ENCODE results near the gene DYTN.

Gene DYTN

GRCh38 chr2:206764673-206765241 is 46.6 kb upstream of the DYTN start:
- Histone ChIP-seq H2AFZ (ENCODE audit: low read length) (peak overlapping the region; percentile 95), H3K27me3 (ENCODE audit: control insufficient read depth in 3 of 3, insufficient read depth in 3 of 3, low read depth in 1 of 3, low read length in 3 of 3) (no peaks in the 10 kb centered on the region), H3K9me3 (replicated peaks in 1 of 2; ENCODE audit: control insufficient read depth in 2 of 2, insufficient read depth in 1 of 2, low read depth in 1 of 2, low read length in 2 of 2) (no peaks in the 10 kb centered on the region), H3K4me1 (ENCODE audit: control insufficient read depth in 2 of 2, insufficient read depth in 1 of 2, low read depth in 1 of 2, low read length in 2 of 2) (no peaks in the 10 kb centered on the region), H3K23ac (ENCODE audit: low read depth, low read length, poor library complexity) (no peak overlapping the region), H4K91ac (ENCODE audit: low read depth, low read length, poor library complexity) (no peak overlapping the region), H2BK15ac (ENCODE audit: low read length) (no peak overlapping the region), H2BK120ac (ENCODE audit: low read depth, low read length) (no peak overlapping the region), H2BK5ac (ENCODE audit: low read length) (no peak overlapping the region), H3K4me2 (ENCODE audit: insufficient read depth, low read length, poor library complexity, severe bottlenecking) (peak overlapping the region; percentile 75), H3K9ac (ENCODE audit: low read depth, low read length, poor library complexity) (no peak overlapping the region), H3K4ac (ENCODE audit: low read length) (no peak overlapping the region), H3K79me1 (ENCODE audit: low read depth, low read length) (peaks cover 1% of the 10 kb centered on the region), H3K27ac (replicated peaks; ENCODE audit: low read length) (no peak overlapping the region), H3K36me3 (replicated peaks in 1 of 2; ENCODE audit: control insufficient read depth in 2 of 2, insufficient read depth in 2 of 2, low read length in 2 of 2) (peaks cover 5 to 33% of the 10 kb centered on the region in 2 donors), H4K8ac (ENCODE audit: low read depth, low read length) (no peak overlapping the region), H2AK5ac (ENCODE audit: low read depth, low read length) (no peak overlapping the region), H3K4me3 (ENCODE audit: low read length in 2 of 2) (peak overlapping the region; percentile 90 to 98), H3K18ac (ENCODE audit: low read length) (peak overlapping the region; percentile 61), H3K14ac (ENCODE audit: low read length) (no peak overlapping the region), H2BK12ac (ENCODE audit: low read length) (no peak overlapping the region)
- no CpG with 5 or more reads among the region's 18 CpGs for WGBS, 2 donors (ENCODE audit: extremely low coverage in 2 of 2, insufficient read length in 2 of 2, insufficient replicate concordance in 1 of 2)
- DNase-seq (ENCODE audit: low spot score) = no peak

DNA sequence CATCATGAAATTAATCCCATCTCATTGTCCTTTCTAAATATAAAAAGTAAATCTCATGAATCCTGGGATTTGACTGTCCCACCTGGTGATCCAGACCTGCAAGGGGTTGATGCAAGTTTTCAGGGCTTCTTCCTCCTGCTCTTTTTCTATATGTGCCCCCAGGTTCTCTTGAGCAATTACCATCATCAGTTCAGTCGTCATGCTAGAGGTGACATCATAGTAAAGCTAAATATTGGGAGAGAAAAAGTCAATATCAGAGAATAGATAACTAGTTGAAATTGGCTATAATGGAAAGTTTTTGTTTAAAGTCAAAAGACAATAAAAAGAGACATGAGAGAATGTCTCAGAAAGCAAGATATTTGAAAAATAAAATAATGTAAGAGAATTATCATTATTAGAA is 38.6 kb upstream of the DYTN start:
- Histone ChIP-seq H2BK120ac (ENCODE audit: low read depth, low read length) (no peak overlapping the region), H3K4me1 (ENCODE audit: control insufficient read depth in 2 of 2, insufficient read depth in 1 of 2, low read depth in 1 of 2, low read length in 2 of 2) (peaks cover 0 to 2% of the 10 kb centered on the region in 2 donors), H3K9me3 (replicated peaks in 1 of 2; ENCODE audit: control insufficient read depth in 2 of 2, insufficient read depth in 1 of 2, low read depth in 1 of 2, low read length in 2 of 2) (no peaks in the 10 kb centered on the region), H2BK15ac (ENCODE audit: low read length) (no peak overlapping the region), H3K4me2 (ENCODE audit: insufficient read depth, low read length, poor library complexity, severe bottlenecking) (no peak overlapping the region), H3K27me3 (ENCODE audit: control insufficient read depth in 3 of 3, insufficient read depth in 3 of 3, low read depth in 1 of 3, low read length in 3 of 3) (no peaks in the 10 kb centered on the region), H2AK5ac (ENCODE audit: low read depth, low read length) (no peak overlapping the region), H3K14ac (ENCODE audit: low read length) (no peak overlapping the region), H4K91ac (ENCODE audit: low read depth, low read length, poor library complexity) (no peak overlapping the region), H3K9ac (ENCODE audit: low read depth, low read length, poor library complexity) (no peak overlapping the region), H3K4me3 (ENCODE audit: low read length in 2 of 2) (no peak overlapping the region), H2AFZ (ENCODE audit: low read length) (no peak overlapping the region), H3K18ac (ENCODE audit: low read length) (no peak overlapping the region), H3K79me1 (ENCODE audit: low read depth, low read length) (no peaks in the 10 kb centered on the region), H4K8ac (ENCODE audit: low read depth, low read length) (no peak overlapping the region), H2BK12ac (ENCODE audit: low read length) (no peak overlapping the region), H3K36me3 (replicated peaks in 1 of 2; ENCODE audit: control insufficient read depth in 2 of 2, insufficient read depth in 2 of 2, low read length in 2 of 2) (peaks cover 0 to 1% of the 10 kb centered on the region in 2 donors), H3K4ac (ENCODE audit: low read length) (no peak overlapping the region), H3K27ac (replicated peaks; ENCODE audit: low read length) (no peak overlapping the region), H2BK5ac (ENCODE audit: low read length) (no peak overlapping the region), H3K23ac (ENCODE audit: low read depth, low read length, poor library complexity) (no peak overlapping the region)
- no peak for DNase-seq (ENCODE audit: low spot score)
- no CpG with 5 or more reads among the region's 1 CpG for WGBS, 2 donors (ENCODE audit: extremely low coverage in 2 of 2, insufficient read length in 2 of 2, insufficient replicate concordance in 1 of 2)

DNA sequence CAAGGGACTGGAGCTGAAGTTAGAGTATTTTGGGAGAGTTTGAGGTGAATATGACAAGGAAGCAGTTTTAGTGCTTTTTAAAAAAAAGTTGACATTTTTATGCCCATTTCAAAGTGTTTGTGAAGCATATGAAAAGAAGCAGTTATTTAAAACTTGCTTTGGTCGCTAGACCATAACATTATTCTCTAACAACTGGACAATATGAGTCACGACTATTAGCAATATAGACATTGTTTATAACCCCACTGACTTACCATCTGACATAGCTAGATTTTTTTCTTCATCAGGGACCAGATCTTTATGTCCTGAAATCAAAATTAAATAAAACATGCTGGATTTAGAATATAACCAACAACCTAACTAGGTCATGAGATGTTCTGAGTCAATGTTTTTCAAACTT is 22.6 kb upstream of the DYTN start:
- Histone ChIP-seq H3K79me1 (ENCODE audit: low read depth, low read length) (no peaks in the 10 kb centered on the region), H2BK120ac (ENCODE audit: low read depth, low read length) (no peak overlapping the region), H3K4me3 (ENCODE audit: low read length in 2 of 2) (no peak overlapping the region), H3K18ac (ENCODE audit: low read length) (no peak overlapping the region), H3K27ac (replicated peaks; ENCODE audit: low read length) (no peak overlapping the region), H4K8ac (ENCODE audit: low read depth, low read length) (no peak overlapping the region), H2BK12ac (ENCODE audit: low read length) (no peak overlapping the region), H3K4me1 (ENCODE audit: control insufficient read depth in 2 of 2, insufficient read depth in 1 of 2, low read depth in 1 of 2, low read length in 2 of 2) (no peaks in the 10 kb centered on the region), H3K14ac (ENCODE audit: low read length) (no peak overlapping the region), H3K23ac (ENCODE audit: low read depth, low read length, poor library complexity) (no peak overlapping the region), H2AK5ac (ENCODE audit: low read depth, low read length) (no peak overlapping the region), H3K4ac (ENCODE audit: low read length) (no peak overlapping the region), H3K4me2 (ENCODE audit: insufficient read depth, low read length, poor library complexity, severe bottlenecking) (no peak overlapping the region), H3K9ac (ENCODE audit: low read depth, low read length, poor library complexity) (no peak overlapping the region), H3K36me3 (replicated peaks in 1 of 2; ENCODE audit: control insufficient read depth in 2 of 2, insufficient read depth in 2 of 2, low read length in 2 of 2) (no peaks in the 10 kb centered on the region), H3K9me3 (replicated peaks in 1 of 2; ENCODE audit: control insufficient read depth in 2 of 2, insufficient read depth in 1 of 2, low read depth in 1 of 2, low read length in 2 of 2) (no peaks in the 10 kb centered on the region), H2BK15ac (ENCODE audit: low read length) (no peak overlapping the region), H2BK5ac (ENCODE audit: low read length) (no peak overlapping the region), H4K91ac (ENCODE audit: low read depth, low read length, poor library complexity) (no peak overlapping the region), H3K27me3 (ENCODE audit: control insufficient read depth in 3 of 3, insufficient read depth in 3 of 3, low read depth in 1 of 3, low read length in 3 of 3) (no peaks in the 10 kb centered on the region), H2AFZ (ENCODE audit: low read length) (no peak overlapping the region)
- DNase-seq (ENCODE audit: low spot score) = no peak
- WGBS, 2 donors (ENCODE audit: extremely low coverage in 2 of 2, insufficient read length in 2 of 2, insufficient replicate concordance in 1 of 2) = no CpG with 5 or more reads among the region's 2 CpGs

DNA sequence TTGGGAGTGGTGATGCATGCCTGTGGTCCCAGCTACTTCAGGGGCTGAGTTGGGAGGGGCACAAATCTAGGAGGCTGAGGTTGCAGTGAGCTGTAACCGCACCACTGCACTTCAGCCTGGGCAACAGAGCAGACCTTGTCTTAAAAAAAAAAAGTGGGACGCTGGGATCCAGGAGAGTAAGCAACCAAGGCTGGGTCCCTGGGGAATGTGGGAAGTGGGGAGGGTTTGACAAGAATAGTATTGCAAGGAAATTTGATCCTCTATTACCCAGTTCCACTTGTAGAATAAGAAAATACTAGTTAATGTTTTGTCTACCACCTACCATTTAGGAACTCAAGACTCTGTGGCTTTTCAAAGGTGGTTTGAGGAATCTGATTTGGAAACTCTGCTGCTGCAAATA is 21.1 kb upstream of the DYTN start:
- no peak overlapping the region for H2BK12ac ChIP-seq (ENCODE audit: low read length)
- H3K27me3 ChIP-seq (ENCODE audit: control insufficient read depth in 3 of 3, insufficient read depth in 3 of 3, low read depth in 1 of 3, low read length in 3 of 3) = no peaks in the 10 kb centered on the region
- no peaks in the 10 kb centered on the region for H3K4me1 ChIP-seq (ENCODE audit: control insufficient read depth in 2 of 2, insufficient read depth in 1 of 2, low read depth in 1 of 2, low read length in 2 of 2)
- H3K18ac ChIP-seq (ENCODE audit: low read length) = no peak overlapping the region
- no peak overlapping the region for H2BK15ac ChIP-seq (ENCODE audit: low read length)
- no CpG with 5 or more reads among the region's 2 CpGs for WGBS, 2 donors (ENCODE audit: extremely low coverage in 2 of 2, insufficient read length in 2 of 2, insufficient replicate concordance in 1 of 2)
- no peak for DNase-seq (ENCODE audit: low spot score)
- no peak overlapping the region for H2AK5ac ChIP-seq (ENCODE audit: low read depth, low read length)
- H3K9ac ChIP-seq (ENCODE audit: low read depth, low read length, poor library complexity) = no peak overlapping the region
- no peak overlapping the region for H3K23ac ChIP-seq (ENCODE audit: low read depth, low read length, poor library complexity)
- no peak overlapping the region for H3K4me3 ChIP-seq (ENCODE audit: low read length in 2 of 2)
- H4K91ac ChIP-seq (ENCODE audit: low read depth, low read length, poor library complexity) = no peak overlapping the region
- H2BK5ac ChIP-seq (ENCODE audit: low read length) = no peak overlapping the region
- H3K27ac ChIP-seq (replicated peaks; ENCODE audit: low read length) = no peak overlapping the region
- no peaks in the 10 kb centered on the region for H3K9me3 ChIP-seq (replicated peaks in 1 of 2; ENCODE audit: control insufficient read depth in 2 of 2, insufficient read depth in 1 of 2, low read depth in 1 of 2, low read length in 2 of 2)
- no peak overlapping the region for H3K14ac ChIP-seq (ENCODE audit: low read length)
- no peaks in the 10 kb centered on the region for H3K79me1 ChIP-seq (ENCODE audit: low read depth, low read length)
- no peak overlapping the region for H2BK120ac ChIP-seq (ENCODE audit: low read depth, low read length)
- H3K4ac ChIP-seq (ENCODE audit: low read length) = no peak overlapping the region
- H2AFZ ChIP-seq (ENCODE audit: low read length) = no peak overlapping the region
- no peak overlapping the region for H4K8ac ChIP-seq (ENCODE audit: low read depth, low read length)
- no peak overlapping the region for H3K4me2 ChIP-seq (ENCODE audit: insufficient read depth, low read length, poor library complexity, severe bottlenecking)
- no peaks in the 10 kb centered on the region for H3K36me3 ChIP-seq (replicated peaks in 1 of 2; ENCODE audit: control insufficient read depth in 2 of 2, insufficient read depth in 2 of 2, low read length in 2 of 2)

Data from neuronal stem cell (in vitro differentiated cells).